HepG2 (cell line): ENCODE data around the gene SULT4A1. TPM values are rescaled to one million over a fixed set of nuclear protein-coding genes. Genes with fewer than 3 reads are reported as not detected.
A peak's percentile ranks its signal among the peaks of the same experiment; 100 is the strongest.

Experiments
- AGO2 ChIP-seq: fragments of 200-400 bp; formaldehyde crosslinking; optimal IDR thresholded peaks from 2 replicates; pipeline ENCODE3; 2017; ENCODE audit warnings: mild to moderate bottlenecking, low read depth, low read length, moderate library complexity
- AKAP8 ChIP-seq: sonication (generic); formaldehyde crosslinking; IDR thresholded peaks from 2 replicates; pipeline ENCODE4 v1.5.1; 2020; ENCODE audit warnings: mild to moderate bottlenecking, missing genetic modification reagents
- FOSL2 ChIP-seq: sonication (generic); formaldehyde crosslinking; IDR thresholded peaks from 2 replicates; pipeline ENCODE4 v1.4.0; 2020; ENCODE audit warnings: missing genetic modification reagents
- HOXD1 ChIP-seq: sonication (generic); formaldehyde crosslinking; IDR thresholded peaks from 2 replicates; pipeline ENCODE4 v1.5.0; 2020; ENCODE audit warnings: missing genetic modification reagents
- KAT8 ChIP-seq: IDR thresholded peaks from 2 replicates; pipeline ENCODE4 v1.6.1; 2016; ENCODE audit warnings: missing genetic modification reagents, missing compliant biosample characterization
- KLF15 ChIP-seq: sonication (generic); formaldehyde crosslinking; IDR thresholded peaks from 2 replicates; pipeline ENCODE4 v1.8.1; 2023; ENCODE audit warnings: borderline replicate concordance, mild to moderate bottlenecking, inconsistent platforms, missing genetic modification reagents, mixed read lengths
- MEF2D ChIP-seq: sonication (generic); formaldehyde crosslinking; IDR thresholded peaks from 2 replicates; pipeline ENCODE4 v1.5.1; 2020; ENCODE audit warnings: mild to moderate bottlenecking, missing genetic modification reagents
- MEIS2 ChIP-seq: sonication (generic); formaldehyde crosslinking; IDR thresholded peaks from 2 replicates; pipeline ENCODE4 v1.9.0; 2021; ENCODE audit warnings: mild to moderate bottlenecking, missing genetic modification reagents
- NFRKB ChIP-seq: fragments of 450-650 bp; IDR thresholded peaks from 2 replicates; pipeline ENCODE4 v1.6.1; 2017
- RARA ChIP-seq: IDR thresholded peaks from 2 replicates; pipeline ENCODE4 v1.6.1; 2016; ENCODE audit warnings: missing genetic modification reagents, missing compliant biosample characterization
- SATB2 ChIP-seq: sonication (generic); formaldehyde crosslinking; IDR thresholded peaks from 2 replicates; pipeline ENCODE4 v1.5.0; 2020; ENCODE audit warnings: missing genetic modification reagents
- SOX6 ChIP-seq, 2 experiments: fragments of 450-650 bp in 1 of 2; sonication (generic) in 1 of 2; formaldehyde crosslinking in 1 of 2; IDR thresholded peaks; 2 replicates each; pipeline versions ENCODE4 v1.4.0 to v1.6.1; 2017 to 2020; ENCODE audit warnings: antibody characterized with exemption in 1 of 2, mild to moderate bottlenecking in 1 of 2, missing genetic modification reagents in 1 of 2
- TP53 ChIP-seq: sonication (generic); formaldehyde crosslinking; conservative IDR thresholded peaks from 2 replicates; pipeline ENCODE4 v1.4.0; 2020; ENCODE audit warnings: missing genetic modification reagents
- TSC22D2 ChIP-seq: sonication (generic); formaldehyde crosslinking; IDR thresholded peaks from 2 replicates; pipeline ENCODE4 v1.5.1; 2020; ENCODE audit warnings: missing genetic modification reagents, mild to moderate bottlenecking, borderline replicate concordance
- U2AF1 ChIP-seq: fragments of 200-400 bp; formaldehyde crosslinking; optimal IDR thresholded peaks from 2 replicates; pipeline ENCODE3; 2017; ENCODE audit warnings: mild to moderate bottlenecking, low read depth, low read length
- ZNF331 ChIP-seq: sonication (generic); formaldehyde crosslinking; IDR thresholded peaks from 2 replicates; pipeline ENCODE4 v1.4.0; 2020; ENCODE audit warnings: missing genetic modification reagents
- ZSCAN20 ChIP-seq: sonication (generic); formaldehyde crosslinking; IDR thresholded peaks from 2 replicates; pipeline ENCODE4 v1.4.0; 2020; ENCODE audit warnings: missing genetic modification reagents, mild to moderate bottlenecking, borderline replicate concordance
- polyA plus RNA-seq, 8 experiments: library from polyadenylated mRNA; depleted of rRNA in 3 of 8; stranded (reverse) in 7 of 8; unstranded in 1 of 8; fragments of >200 nt; fragmentation: Illumina TruSeq in 4 of 8; extraction: Trizol in 4 of 8; gene quantifications; 2 replicates each; pipeline versions ENCODE4 v1.2.1 to v1.2.3, GENCODE V29; 2011 to 2016; ENCODE audit warnings: low read depth in 4 of 8, missing spikeins in 1 of 8, mixed read lengths in 1 of 8; ENCODE audit not compliant: insufficient read depth in 1 of 8
- total RNA-seq, 5 experiments: library from RNA; depleted of rRNA; stranded (reverse); fragments of >200 nt; fragmentation: Illumina TruSeq; extraction: Trizol; gene quantifications; 2 replicates each; pipeline ENCODE4 v1.2.3, GENCODE V29; 2016; ENCODE audit warnings: low read depth in 1 of 5
- TF ChIP-seq, protein P1 (sequence below): sonication (generic); formaldehyde crosslinking; IDR thresholded peaks from 2 replicates; pipeline ENCODE4 v1.5.0; 2020; ENCODE audit warnings: mild to moderate bottlenecking, missing genetic modification reagents, borderline replicate concordance
- TF ChIP-seq, protein P2 (sequence below): sonication (generic); formaldehyde crosslinking; IDR thresholded peaks from 2 replicates; pipeline ENCODE4 v1.9.0; 2021; ENCODE audit warnings: missing genetic modification reagents, borderline replicate concordance
- TF ChIP-seq, protein P3 (sequence below): sonication (generic); formaldehyde crosslinking; IDR thresholded peaks from 2 replicates; pipeline ENCODE4 v1.4.0; 2020; ENCODE audit warnings: mild to moderate bottlenecking, missing genetic modification reagents
- TF ChIP-seq, protein P4 (sequence below): IDR thresholded peaks from 2 replicates; pipeline ENCODE4 v1.6.1; 2018; ENCODE audit warnings: missing genetic modification reagents, mild to moderate bottlenecking, missing compliant biosample characterization
- TF ChIP-seq, protein P5 (sequence below): sonication (generic); formaldehyde crosslinking; IDR thresholded peaks from 2 replicates; pipeline ENCODE4 v1.4.0; 2020; ENCODE audit warnings: missing genetic modification reagents, borderline replicate concordance

SULT4A1 gene
- total and polyA plus RNA-seq, 2 of the 13 experiments (the other 11 are each of a cell fraction or from before 2014, with no cell fraction given): not detected

DNA sequence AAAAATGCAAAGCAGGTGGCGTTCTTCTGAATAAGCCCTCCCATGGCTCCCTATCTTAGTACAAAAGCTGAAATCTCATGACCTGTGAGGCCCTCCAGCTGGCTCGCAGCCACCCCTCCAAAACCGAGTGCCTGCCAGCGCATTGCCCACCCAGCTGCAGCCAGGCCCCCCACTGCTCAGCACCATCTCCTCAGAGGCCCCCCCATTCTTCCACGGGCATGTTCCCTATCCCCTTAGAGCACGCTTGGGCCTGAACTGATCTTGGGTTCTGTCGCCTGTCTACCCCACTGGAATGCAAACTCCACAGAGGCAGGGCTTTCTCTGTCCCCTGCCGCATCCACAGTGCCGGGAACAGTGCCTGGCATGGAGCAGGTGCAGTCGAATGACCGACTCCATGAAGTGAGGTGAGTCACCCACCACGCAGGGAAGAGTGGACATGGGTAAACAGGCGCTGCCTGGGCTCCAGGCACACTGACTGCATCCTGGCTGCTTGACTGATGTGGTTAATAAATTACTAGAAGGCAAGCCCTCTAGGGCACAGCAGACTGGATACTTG is 38.9 kb downstream of the SULT4A1 start (continued):
- TF ChIP-seq, protein P1, sequence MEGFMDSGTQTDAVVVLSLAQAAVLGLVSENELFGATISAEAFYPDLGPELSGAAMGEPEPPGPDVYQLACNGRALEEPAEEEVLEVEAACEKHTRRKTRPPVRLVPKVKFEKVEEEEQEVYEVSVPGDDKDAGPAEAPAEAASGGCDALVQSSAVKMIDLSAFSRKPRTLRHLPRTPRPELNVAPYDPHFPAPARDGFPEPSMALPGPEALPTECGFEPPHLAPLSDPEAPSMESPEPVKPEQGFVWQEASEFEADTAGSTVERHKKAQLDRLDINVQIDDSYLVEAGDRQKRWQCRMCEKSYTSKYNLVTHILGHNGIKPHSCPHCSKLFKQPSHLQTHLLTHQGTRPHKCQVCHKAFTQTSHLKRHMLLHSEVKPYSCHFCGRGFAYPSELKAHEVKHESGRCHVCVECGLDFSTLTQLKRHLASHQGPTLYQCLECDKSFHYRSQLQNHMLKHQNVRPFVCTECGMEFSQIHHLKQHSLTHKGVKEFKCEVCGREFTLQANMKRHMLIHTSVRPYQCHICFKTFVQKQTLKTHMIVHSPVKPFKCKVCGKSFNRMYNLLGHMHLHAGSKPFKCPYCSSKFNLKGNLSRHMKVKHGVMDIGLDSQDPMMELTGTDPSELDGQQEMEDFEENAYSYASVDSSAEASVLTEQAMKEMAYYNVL (CRISPR knock-in tag): no peak
- TF ChIP-seq KLF15 (CRISPR knock-in tag) (no peak), SATB2 (CRISPR knock-in tag) (no peak), AKAP8 (CRISPR knock-in tag) (no peak), KAT8 (CRISPR knock-in tag) (no peak), TP53 (CRISPR knock-in tag) (no peak), AGO2 (no peak), ZSCAN20 (no peak), RARA (CRISPR knock-in tag) (peak; percentile 10; the same call in 1 of the 2 replicates), NFRKB (no peak), ZNF331 (CRISPR knock-in tag) (0 out of 2 replicates have a peak, but pooled peaks have one; percentile 22), MEF2D (CRISPR knock-in tag) (no peak), FOSL2 (peak; percentile 98), HOXD1 (CRISPR knock-in tag) (no peak), TSC22D2 (CRISPR knock-in tag) (no peak), SOX6 (IDR thresholded peaks at IDR 0.05) (no peak), SOX6 (CRISPR knock-in tag; IDR thresholded peaks at IDR 0.05) (no peak), U2AF1 (no peak), MEIS2 (no peak)
- TF ChIP-seq, protein P2, sequence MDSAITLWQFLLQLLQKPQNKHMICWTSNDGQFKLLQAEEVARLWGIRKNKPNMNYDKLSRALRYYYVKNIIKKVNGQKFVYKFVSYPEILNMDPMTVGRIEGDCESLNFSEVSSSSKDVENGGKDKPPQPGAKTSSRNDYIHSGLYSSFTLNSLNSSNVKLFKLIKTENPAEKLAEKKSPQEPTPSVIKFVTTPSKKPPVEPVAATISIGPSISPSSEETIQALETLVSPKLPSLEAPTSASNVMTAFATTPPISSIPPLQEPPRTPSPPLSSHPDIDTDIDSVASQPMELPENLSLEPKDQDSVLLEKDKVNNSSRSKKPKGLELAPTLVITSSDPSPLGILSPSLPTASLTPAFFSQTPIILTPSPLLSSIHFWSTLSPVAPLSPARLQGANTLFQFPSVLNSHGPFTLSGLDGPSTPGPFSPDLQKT (CRISPR knock-in tag): no peak
- TF ChIP-seq, protein P3, sequence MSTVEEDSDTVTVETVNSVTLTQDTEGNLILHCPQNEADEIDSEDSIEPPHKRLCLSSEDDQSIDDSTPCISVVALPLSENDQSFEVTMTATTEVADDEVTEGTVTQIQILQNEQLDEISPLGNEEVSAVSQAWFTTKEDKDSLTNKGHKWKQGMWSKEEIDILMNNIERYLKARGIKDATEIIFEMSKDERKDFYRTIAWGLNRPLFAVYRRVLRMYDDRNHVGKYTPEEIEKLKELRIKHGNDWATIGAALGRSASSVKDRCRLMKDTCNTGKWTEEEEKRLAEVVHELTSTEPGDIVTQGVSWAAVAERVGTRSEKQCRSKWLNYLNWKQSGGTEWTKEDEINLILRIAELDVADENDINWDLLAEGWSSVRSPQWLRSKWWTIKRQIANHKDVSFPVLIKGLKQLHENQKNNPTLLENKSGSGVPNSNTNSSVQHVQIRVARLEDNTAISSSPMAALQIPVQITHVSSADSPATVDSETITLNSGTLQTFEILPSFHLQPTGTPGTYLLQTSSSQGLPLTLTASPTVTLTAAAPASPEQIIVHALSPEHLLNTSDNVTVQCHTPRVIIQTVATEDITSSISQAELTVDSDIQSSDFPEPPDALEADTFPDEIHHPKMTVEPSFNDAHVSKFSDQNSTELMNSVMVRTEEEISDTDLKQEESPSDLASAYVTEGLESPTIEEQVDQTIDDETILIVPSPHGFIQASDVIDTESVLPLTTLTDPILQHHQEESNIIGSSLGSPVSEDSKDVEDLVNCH (CRISPR knock-in tag): no peak
- TF ChIP-seq, protein P4, sequence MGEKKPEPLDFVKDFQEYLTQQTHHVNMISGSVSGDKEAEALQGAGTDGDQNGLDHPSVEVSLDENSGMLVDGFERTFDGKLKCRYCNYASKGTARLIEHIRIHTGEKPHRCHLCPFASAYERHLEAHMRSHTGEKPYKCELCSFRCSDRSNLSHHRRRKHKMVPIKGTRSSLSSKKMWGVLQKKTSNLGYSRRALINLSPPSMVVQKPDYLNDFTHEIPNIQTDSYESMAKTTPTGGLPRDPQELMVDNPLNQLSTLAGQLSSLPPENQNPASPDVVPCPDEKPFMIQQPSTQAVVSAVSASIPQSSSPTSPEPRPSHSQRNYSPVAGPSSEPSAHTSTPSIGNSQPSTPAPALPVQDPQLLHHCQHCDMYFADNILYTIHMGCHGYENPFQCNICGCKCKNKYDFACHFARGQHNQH (CRISPR knock-in tag): no peak
- TF ChIP-seq, protein P5, sequence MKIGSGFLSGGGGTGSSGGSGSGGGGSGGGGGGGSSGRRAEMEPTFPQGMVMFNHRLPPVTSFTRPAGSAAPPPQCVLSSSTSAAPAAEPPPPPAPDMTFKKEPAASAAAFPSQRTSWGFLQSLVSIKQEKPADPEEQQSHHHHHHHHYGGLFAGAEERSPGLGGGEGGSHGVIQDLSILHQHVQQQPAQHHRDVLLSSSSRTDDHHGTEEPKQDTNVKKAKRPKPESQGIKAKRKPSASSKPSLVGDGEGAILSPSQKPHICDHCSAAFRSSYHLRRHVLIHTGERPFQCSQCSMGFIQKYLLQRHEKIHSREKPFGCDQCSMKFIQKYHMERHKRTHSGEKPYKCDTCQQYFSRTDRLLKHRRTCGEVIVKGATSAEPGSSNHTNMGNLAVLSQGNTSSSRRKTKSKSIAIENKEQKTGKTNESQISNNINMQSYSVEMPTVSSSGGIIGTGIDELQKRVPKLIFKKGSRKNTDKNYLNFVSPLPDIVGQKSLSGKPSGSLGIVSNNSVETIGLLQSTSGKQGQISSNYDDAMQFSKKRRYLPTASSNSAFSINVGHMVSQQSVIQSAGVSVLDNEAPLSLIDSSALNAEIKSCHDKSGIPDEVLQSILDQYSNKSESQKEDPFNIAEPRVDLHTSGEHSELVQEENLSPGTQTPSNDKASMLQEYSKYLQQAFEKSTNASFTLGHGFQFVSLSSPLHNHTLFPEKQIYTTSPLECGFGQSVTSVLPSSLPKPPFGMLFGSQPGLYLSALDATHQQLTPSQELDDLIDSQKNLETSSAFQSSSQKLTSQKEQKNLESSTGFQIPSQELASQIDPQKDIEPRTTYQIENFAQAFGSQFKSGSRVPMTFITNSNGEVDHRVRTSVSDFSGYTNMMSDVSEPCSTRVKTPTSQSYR (CRISPR knock-in tag): no peak
